Activated T-cell treated with anti-CD3 and anti-CD28 coated beads for 4 hours (primary cell): ENCODE measurements around the gene GUF1.
A peak's percentile ranks its signal among the peaks of the same experiment; 100 is the strongest.

Experiments
- DNase-seq: peaks from one replicate; pipeline ENCODE4 v3.0.0-alpha.2; 2020

GUF1 gene, protein sequence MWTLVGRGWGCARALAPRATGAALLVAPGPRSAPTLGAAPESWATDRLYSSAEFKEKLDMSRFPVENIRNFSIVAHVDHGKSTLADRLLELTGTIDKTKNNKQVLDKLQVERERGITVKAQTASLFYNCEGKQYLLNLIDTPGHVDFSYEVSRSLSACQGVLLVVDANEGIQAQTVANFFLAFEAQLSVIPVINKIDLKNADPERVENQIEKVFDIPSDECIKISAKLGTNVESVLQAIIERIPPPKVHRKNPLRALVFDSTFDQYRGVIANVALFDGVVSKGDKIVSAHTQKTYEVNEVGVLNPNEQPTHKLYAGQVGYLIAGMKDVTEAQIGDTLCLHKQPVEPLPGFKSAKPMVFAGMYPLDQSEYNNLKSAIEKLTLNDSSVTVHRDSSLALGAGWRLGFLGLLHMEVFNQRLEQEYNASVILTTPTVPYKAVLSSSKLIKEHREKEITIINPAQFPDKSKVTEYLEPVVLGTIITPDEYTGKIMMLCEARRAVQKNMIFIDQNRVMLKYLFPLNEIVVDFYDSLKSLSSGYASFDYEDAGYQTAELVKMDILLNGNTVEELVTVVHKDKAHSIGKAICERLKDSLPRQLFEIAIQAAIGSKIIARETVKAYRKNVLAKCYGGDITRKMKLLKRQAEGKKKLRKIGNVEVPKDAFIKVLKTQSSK

DNA sequence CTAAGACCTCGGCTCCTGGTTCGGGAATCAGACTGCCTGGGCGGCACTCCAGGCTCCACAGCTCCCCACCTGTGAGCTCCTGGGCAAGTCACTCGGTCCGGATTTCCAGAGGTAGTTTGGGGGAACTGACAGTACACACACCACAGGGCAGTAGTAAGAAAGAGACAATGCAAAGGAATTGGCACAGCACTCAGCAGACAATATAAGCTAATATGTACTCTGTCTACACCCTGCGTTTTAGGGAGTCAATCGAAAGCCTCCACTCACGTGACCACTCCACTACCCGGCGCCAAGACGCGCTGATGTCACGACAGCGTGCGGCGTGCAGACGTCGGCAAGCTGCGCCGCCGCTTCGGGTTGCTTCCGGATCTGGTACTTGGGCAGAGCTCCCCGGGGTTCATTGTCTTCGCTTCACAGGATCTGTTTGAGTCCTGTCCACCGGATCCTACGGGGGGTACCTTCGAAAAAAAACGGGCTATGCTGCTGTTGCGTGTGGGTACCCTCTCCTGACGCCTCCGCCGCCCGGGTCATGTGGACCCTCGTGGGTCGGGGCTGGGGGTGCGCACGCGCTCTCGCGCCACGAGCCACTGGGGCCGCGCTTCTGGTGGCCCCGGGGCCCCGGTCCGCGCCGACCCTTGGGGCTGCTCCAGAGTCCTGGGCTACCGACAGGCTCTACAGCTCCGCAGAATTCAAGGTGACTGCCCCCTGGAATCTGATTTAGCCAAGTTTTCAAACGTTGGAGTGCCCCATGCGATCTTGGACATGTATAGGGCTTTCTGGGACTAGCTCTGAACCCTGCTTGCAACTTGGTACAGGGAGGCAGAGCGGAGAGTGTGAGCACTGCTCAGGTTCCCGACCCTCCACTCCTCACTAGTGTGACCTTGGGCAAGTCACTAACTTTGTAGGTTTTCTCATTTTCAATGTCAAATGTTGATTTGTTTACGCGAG, at the start of gene GUF1:
GUF1 (plus strand) TSS at position 327 of the 948 bp plus-strand sequence; CDS start at position 530, 203 bp downstream.
- peak; percentile 79 for DNase-seq

DNA sequence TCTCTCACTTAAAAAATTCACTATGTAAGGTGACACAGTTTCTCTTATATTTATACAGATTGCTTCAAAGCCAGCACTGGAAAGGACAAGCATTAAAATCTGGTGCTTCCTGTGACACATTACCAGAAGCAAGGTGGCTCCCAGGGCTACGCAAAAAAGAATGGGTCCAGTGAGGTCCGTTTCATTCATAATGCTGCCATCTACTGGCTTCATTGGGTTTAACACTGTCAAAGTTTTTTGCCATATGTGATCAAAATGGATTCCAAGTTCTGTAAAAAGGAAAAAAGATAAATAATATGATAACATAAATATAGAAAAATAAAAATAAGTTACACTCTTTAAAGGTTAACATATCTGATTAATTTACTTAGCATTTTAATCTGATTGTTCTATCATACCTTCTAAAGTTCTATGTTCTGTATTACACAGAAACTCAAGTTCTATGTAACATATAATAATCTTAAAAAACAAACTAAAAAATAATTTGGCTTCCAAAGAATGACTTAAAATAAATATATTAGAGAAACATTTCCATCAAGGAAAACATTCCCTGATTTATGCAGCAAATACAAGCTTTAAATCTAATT, 48.8 kb upstream of the GUF1 start:
- peak; percentile 14 for DNase-seq

DNA sequence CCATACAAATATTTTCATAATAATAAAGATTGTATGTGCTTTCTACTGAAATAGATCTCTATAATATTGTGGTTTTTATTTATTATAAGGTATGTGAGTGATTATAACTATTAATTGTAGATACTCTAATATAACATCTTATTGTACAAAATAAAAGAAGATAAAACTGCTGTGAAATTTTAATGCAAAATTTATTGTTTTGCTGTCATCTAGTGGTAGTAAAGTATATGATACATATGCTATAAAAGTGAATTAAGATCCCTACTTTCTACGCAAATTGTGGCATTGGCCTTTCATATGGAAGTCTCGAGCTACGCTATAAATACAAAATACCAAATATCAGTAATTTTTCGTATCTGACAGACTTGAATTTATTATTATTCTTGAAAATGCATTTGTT, 46.1 kb upstream of the GUF1 start:
- DNase-seq: no peak

DNA sequence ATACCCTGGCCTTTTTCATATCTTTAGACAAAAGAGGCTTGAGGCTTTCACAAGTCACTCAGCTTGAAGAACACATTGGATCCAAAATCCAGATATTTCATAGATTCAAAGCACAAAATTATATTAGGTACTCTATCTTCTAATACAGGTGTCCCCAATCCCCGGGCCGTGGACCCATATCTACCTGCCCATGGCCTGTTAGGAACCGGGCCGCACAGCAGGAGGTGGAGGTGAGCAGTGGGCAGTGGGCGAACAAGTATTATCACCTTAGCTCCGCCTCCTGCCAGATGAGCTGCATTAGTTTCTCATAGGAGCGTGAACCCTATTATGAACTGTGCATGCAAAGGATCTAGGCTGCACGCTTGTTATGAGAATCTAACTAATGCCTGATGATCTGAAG, 45.5 kb upstream of the GUF1 start:
- no peak for DNase-seq

DNA sequence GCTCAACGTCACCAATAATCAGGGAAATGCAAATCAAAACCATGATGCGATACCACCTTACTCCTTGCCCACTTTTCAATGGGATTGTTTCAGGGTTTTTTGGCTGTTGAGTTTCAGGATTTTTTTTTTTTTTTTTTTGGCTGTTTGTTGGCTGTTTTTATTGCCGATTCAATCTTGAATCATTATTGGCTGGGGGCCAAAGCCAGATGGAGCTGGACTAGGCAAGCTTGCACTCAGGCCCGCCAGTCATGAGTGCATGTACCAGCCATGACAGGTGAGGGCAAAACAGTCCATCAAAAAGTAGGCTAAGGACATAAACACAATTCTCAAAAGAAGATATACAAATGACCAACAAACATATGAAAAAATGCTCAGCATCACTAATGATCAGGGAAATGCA, 40.1 kb upstream of the GUF1 start:
- no peak for DNase-seq

DNA sequence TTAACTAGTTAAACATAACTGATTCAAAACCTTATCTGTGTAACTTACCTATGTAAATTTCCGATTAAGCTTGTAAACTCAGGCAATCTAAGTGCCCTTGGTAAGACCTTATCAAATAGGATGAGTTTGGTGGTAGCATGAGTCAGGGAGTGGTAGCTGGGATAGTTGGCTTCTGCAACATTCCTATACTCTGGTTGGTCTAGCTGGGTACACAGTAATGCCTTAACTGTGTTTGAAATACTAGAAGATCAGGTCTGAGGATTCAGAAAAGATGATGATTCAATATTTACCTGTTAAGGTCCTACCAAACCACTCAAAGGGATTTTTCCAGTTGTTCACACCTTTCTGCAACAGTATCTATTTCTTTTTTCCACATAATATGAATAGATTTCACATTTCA, 32.1 kb upstream of the GUF1 start:
- no peak for DNase-seq

DNA sequence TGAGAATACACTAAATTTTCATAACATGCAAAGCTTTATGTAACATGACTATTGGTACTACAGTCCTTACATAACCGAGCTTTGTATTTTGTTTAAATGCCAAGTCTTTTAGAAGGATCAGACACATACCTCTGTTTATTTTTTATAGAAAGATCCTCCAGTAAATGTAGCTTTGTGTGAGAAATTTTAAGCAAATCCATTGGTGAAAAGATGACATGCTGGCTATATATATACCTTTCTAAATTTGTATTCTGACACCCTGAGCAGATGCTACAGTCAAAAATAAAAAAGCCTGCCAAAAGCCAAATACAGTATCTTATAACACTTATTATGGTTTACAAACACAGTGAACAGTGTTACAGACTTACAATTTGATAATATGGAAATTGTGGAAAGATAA, 26.8 kb upstream of the GUF1 start, which contains the start of gene YIPF7:
YIPF7 (minus strand) TSS at position 201 of the 400 bp plus-strand sequence. CDS start 1,525 bp downstream, outside the sequence.
- no peak for DNase-seq

DNA sequence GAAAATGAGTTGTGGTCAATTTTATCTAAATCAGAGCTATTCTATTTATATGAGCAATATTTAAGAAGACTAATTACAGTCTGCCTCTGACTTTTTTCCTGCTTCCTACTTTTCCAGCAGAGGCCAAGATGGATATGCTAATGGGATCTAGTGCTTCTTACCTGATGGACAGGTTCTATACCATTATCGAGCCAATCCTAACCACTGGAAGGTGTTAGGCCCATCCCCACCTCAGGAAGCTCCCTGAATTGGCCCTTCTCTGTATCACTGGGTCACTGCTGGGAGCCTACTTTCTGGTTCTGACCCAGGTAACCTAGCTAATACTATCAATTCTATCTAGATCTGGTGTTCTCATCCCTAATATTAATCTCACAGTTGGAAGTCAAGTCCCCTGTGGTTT, 26.2 kb upstream of the GUF1 start:
- DNase-seq: no peak

DNA sequence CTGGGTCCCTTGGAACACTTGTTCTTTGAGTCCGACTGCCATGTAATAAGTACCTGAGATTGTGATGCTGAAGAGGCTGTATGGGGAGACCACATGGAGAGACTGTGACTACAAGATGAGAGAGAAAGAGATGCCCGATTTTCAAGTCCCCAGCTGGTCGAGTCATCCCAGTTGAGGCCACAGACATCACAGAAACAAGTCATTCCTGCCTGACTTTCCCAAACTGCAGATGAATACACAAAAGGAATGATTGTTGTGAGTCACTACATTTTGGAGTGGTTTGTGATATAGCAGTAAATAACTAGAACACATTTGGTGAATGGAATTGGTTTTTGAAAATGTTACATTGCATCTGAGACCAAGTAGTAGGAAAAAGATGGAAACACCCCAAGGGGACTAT, 17.8 kb upstream of the GUF1 start:
- DNase-seq: no peak

DNA sequence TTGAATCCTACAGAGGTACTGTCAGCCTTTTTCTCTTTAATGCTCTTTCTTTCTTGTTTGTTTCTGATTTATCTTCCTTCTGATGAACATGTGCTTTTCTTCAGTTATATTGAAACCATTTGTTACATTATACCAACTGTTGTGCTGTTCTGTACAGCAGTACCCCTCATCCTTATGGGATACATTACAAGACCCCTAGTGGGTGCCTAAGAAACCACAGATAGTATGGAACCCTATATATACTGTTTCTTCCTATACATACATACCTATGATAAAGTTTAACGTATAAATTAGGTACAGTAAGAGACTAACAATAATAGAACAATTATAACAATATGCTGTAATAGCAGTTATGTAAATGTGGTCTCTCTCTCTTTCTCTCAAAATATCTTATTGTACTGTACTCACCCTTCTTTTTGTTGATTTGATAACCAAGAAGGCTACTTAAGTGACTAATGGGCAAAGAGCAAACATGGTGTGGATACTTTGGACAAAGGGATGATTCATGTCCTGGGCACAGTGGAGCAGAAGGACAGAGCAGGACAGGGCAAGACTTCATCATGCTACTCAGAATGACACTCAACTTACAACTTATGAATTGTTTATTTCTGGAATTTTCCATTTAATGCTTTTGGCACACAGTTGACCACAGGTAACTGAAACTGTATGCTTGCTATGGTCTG, 16.1 kb upstream of the GUF1 start:
- DNase-seq: no peak

DNA sequence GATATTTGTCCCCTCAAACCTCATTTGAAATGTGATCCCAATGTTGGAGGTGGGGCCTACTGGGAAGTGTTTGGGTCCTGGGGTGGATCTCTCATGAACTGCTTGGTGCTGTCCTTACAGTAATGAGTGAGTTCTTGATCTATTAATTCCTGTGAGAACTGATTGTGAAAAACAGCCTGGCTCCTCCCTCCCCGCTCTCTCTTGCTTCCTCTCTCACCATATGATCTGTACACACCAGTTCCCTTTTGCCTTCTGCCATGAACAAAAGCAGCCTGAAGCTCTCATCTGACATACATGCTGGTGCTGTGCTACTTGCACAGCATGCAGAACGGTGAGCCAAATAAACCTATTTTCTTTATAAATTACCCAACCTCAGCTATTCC, 15.6 kb upstream of the GUF1 start:
- no peak for DNase-seq

DNA sequence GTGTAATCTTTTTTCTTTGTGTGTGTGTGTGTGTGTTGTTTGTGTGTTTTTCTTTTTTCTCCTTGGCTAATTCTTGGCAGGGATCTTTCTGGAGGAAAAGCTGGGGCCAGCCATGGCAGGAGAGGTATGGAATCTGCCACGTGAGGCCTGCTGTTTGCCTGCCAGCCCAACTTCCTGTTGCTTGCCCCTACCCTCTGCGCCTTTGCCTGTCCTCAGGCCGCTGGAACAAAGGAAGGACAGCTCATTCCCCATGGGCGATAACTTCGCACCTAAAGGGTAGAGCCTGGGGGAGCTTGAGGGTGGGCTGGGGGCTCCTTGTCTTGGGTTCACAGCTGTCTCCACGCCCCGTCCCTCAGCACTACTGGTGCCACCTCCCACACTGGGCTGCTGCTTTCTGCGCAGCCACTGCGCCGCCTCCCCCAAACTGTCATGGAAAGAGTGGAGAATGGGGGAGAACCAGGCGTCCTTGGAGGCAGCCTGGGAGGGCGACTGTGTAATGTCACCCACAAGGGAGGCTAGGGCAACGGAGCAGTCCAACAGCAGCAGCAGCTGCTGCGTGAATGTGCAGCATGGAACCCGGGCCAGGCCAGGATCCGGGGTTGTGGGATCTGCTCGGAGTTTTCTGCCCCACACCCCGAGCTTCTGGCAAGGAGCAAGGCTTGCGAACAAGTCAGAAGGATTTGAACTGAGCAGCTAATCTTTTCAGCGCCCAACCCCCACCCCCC, 14.5 kb upstream of the GUF1 start:
- no peak for DNase-seq

DNA sequence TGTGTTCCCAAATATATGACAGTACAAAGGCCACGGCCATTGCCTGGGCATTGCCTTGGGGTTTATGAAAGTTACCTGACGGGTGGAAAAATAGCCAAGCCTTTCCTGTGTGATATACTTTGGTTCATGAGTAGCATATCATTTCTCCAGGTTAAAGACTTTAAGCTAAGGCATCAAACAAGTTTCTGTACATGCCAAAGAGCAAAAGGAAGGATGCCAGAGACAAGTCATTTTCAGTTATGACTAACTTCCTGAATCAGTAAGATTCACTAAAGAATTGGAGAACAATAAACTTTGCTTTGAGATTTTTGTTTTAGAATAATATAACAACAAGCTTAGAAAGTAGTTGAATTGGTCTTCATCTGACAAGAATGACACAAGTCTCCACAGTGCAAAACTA, 9.7 kb upstream of the GUF1 start:
- no peak for DNase-seq

DNA sequence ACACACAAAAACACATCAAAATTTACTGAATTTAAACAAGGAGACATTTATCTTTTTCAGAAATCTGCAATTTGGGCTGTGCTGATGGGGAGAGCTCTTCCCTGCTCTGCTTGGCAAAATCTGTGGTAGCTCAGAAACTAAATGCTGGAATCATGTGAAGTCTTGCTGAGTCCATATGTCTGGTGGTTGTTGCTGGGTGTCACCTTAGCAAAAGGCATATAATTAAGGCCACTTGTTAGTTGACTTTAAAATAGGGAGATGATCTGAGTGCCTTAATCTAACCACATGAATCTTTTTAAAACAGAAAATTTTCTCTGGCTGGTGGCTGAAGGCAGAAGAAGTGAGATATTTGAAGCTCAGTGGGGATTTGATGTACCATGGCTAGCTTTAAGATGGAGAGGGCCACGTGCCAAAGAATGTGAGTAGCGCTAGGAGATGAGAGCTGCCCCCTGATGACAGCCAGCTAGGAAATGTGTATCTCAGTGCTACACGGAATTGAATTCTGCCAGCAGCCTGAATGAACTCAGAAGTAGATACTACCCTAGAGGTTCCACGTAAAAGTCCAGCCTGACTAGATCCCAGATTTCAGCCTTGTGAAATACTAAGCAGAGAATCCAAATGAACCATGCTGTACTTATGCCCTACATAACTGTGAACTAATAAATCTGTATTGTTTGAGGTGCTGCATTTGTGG, 7.6 kb upstream of the GUF1 start:
- DNase-seq: no peak

DNA sequence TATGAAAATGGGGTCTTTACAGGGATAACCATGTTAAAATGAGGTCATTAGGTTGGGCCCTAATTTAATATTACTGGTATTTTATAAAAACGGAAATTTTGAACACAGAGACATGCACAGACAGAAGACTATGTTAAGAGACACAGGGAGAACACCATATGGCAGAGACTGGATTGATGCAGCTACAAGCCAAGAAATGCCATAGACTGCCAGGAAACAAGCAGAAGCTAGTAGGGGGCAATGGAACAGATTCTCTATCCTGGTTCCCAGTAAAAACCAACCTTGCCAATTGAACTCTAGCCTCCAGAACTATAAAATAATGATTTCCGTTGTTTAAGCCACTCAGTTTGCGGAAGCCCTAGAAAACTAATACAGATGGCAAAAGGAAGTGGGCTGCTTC, 6.6 kb upstream of the GUF1 start:
- no peak for DNase-seq

DNA sequence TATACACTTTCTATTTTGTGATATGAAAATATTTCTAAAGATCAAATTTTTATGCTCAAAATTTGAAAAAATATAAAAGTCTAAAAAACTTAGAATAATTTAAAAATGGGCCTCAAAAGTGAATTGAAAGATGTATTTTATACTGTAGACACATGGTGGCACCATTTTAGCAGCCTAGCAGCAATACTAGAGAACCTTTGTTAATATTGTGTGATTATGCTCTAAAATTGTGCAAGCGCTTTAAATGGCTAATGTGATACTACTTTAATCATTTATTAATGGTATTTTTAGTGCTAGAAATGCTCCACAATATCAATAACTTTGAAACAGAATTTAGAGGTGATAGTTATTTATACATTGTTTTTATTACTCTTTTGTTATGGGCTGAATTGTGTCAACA, 3.7 kb upstream of the GUF1 start:
- no peak for DNase-seq

DNA sequence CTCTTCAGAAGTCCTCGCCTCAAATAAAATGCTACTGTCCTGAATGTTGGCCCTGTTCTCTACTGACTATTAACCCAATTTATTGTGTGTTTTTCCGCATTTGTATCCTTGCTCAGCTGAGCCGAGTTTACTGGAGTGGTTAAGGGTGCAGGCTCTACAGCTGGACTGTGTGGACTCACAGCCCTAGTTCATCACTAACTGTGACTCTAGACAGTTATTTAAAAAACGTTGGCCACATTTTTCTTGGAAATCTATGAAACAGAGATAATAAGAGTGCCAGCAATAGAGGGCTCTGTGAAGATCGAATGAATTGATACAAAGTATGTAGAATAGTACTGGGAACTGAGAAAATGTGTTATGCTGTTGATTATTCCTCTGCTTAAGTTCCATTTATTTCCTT, 2.9 kb upstream of the GUF1 start:
- DNase-seq: no peak

DNA sequence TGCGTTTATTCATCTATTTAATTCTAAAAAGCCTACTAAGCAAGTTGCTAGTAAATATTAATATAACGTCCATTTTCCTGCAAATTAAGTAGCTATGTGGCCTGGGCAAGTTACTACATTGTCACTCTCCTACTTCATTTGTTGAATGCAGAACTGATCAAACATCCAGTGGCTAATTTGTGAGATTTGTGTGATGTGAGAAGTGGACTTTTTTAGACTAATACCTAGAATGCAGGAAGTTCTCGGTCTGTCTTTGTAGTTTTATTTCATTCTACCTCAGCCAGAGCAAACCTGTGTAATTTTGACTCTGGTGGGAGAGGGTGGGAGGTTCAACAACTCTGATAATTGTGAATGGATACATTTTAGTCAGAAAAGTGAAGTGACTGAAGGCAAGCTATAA, 840 bp downstream of the GUF1 start:
- no peak for DNase-seq

DNA sequence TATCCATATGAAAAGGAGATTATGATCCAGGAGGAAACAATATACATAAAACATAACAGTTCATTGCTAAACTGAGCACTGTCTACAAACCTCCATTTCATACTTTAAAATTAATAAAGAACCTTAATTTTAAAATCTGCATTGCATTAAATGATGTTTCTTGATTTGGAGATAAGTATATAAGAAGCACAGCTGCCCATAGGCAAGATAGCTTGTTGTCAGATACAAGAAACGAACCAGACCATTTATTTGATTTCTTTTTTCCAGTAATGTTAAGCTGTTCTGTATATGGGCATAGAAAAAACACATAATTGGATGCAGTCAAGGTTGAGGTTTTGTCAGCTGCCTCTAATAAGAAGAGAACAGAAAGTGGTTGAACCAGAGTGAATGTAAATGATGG, 6.4 kb downstream of the GUF1 start:
- no peak for DNase-seq

DNA sequence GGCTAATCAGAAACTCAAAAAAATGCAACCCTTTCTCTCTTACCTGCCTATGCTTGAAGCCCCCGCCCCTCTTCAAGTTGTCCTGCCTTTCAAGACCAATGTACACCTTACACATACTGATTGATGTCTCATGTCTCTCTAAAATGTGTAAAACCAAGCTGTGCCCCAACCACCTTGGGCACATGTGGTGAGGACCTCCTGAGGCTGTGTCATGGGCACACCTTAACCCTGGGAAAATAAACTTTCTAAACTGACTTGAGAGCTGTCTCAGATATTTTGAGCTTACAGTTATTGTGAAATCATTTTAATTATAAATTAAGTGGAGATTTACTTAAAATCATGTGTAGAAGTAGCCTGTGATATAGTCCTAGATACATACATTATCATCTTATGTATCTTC, 22.2 kb downstream of the GUF1 start:
- DNase-seq: no peak

DNA sequence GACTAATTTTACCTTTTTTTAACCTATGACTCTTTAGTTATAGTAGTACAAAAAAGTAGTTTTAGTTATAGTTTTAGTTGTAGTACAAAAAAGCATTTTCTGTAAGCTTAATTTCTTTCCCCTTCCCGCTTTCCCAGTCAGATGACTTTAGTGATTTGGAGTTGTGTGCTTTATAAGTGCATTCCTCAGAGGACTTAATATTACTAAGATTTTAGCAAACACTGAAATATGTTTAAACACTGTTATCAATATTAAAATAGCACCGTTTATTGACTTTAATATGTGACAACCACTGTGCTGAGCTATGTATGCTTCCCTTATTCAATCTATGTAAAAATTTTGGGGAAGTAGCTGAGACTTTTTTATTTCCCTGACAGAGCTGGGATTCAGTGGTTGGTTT, 22.8 kb downstream of the GUF1 start:
- no peak for DNase-seq
